Right lung (tissue), 5 donors: Measurements from ENCODE around the gene SAT1. TPM values are rescaled to one million over a fixed set of nuclear protein-coding genes. Genes with fewer than 3 reads are reported as not detected.
"Not testable (repeated sequence)": the region's sequence is repeated elsewhere in the genome, so short reads cannot be mapped to it uniquely, and the experiment has no call there.

Experiments
- DNase-seq, 2 donors: peaks; one replicate each; pipeline ENCODE4 v3.0.0-alpha.2; 2013
- polyA plus RNA-seq, 5 donors: library from polyadenylated mRNA; unstranded; fragments of 120-200 nt; gene quantifications; one replicate each; pipeline versions ENCODE4 v1.2.1 to v1.2.3, GENCODE V29; 2013; ENCODE audit warnings: inconsistent platforms in 1 of 5, low replicate concordance in 1 of 5; ENCODE audit not compliant: insufficient read length in 5 of 5, insufficient read depth in 1 of 5

The SAT1 gene
- polyA plus RNA-seq, 5 donors = 293 to 457 (median 336) TPM

- no peak for DNase-seq
Observed at GRCh38 chrX:23766650-23767551, 16.1 kb upstream of the SAT1 start.

DNA sequence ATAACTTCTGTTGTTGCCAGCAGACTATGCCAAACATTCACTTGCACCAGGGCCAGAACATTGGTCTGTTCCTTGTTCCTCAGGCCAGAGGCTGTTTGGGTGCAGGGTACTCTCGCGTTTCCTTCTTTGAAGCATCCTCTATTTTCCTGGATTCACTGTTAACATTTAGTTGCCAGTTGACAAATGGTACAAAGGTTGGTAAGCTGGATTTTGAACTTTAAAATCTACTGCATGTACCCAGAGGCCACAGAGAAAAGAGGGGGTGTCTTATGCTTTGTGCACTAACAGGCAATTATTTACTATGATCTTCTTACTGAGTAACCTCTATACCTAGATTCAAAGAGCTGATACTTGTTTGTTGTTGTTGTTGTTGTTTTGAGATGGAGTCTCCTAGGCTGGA lies 12.8 kb upstream of the SAT1 start:
- no peak for DNase-seq

GRCh38 chrX:23771086-23771485 lies 11.9 kb upstream of the SAT1 start:
- not testable (repeated sequence) for DNase-seq

- DNase-seq = no peak
Observed at GRCh38 chrX:23773601-23774175, 9.3 kb upstream of the SAT1 start.

DNA sequence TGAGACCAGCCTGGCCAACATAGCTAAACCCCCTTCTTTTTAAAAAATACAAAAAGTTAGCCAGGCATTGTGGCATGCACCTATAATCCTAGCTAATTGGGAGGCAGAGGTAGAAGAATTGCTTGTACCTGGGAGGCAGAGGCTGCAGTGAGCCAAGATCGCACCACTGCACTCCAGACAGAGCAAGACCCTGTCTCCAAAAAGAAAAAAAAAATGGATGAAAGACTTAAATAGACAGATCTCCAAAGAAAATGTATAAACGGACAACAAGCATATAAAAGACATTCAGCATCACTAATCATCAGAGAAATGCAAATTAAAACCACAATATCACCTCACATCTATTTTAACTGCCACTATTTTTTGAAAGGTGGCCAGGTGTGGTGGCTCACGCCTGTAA lies 6.6 kb upstream of the SAT1 start:
- DNase-seq = no peak

- DNase-seq = no peak
Observed at GRCh38 chrX:23779025-23779424, 3.9 kb upstream of the SAT1 start.

- DNase-seq = no peak
Observed at GRCh38 chrX:23782455-23782854, 518 bp upstream of the SAT1 start.

GRCh38 chrX:23783589-23784469 lies 856 bp downstream of the SAT1 start:
- no peak for DNase-seq

DNA sequence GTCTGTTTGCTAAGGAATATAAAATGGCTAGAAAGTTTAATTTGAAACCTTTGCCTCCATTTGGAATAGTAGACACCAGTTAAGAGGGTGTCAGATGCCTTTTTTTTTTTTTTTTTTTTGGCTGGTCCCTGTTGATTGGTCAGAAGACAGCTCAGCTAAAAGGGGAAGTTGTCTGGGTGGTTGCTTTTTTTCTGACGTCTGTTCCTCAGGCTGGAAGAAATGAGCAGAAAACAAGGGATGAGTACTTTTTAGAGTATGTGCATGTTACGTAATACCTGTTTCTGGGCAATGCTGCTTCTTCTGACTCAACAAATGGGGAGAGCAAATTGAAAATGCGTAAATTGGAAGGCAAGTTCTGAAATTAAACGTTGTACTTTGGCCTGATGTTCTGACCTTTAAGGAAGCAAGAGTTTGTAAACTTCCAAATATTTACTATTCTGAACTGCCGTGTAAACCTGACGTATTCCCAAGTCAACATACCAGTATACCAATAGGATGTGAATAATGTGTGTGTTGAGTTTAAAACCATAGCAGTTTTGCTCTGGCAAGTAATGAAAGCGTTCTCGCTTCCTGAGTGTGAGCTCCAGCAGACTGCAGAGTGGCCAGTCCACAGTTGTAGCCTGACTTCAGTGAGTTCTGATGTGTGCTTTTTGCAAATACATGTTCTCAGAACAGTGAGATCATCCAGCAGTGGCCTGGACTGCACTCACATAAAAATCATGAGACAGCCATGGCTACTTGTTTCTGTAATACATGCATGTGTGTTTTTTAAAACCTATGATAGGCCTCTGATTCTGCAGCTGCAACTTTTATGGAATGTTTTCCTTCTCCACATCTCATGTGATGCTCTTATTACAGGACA lies 1.7 kb downstream of the SAT1 start:
- DNase-seq = no peak

DNA sequence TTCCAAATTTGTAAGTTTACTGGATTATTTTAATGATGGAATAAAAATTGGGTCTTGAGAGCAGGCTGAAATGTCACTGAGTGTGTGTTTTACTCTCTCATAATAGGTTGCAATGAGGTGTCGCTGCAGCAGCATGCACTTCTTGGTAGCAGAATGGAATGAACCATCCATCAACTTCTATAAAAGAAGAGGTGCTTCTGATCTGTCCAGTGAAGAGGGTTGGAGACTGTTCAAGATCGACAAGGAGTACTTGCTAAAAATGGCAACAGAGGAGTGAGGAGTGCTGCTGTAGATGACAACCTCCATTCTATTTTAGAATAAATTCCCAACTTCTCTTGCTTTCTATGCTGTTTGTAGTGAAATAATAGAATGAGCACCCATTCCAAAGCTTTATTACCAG lies 2.6 kb downstream of the SAT1 start:
- DNase-seq = no peak

DNA sequence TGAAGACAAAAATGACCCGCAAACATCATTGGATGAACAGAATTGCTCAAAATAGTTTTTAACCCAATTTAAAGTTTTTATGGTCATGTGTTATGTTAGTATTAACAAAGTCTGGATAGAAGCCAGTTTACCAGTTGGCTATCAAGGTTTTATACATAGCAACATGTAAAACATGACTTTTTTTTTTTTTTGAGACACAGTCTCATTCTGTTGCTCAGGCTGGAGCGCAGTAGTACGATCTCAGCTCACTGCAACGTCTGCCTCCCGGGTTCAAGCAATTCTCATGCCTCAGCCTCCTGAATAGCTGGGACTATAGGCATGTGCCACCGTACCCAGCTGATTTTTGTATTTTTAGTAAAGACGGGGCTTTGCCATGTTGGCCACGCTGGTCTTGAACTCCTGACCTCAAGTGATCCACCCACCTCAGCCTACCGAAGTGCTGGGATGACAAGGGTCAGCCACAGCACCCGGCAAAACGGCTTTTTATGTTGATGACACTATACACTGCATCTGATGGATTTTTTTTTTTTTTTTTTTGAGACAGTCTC lies 3.4 kb downstream of the SAT1 start:
- DNase-seq = no peak

- no peak for DNase-seq
Observed at GRCh38 chrX:23787745-23788118, 4.8 kb downstream of the SAT1 start.

GRCh38 chrX:23788521-23788920 lies 5.5 kb downstream of the SAT1 start:
- DNase-seq = no peak

- no peak for DNase-seq
Observed at GRCh38 chrX:23788946-23789345, 6.0 kb downstream of the SAT1 start.

GRCh38 chrX:23789386-23790154 lies 6.6 kb downstream of the SAT1 start:
- DNase-seq = no peak

DNA sequence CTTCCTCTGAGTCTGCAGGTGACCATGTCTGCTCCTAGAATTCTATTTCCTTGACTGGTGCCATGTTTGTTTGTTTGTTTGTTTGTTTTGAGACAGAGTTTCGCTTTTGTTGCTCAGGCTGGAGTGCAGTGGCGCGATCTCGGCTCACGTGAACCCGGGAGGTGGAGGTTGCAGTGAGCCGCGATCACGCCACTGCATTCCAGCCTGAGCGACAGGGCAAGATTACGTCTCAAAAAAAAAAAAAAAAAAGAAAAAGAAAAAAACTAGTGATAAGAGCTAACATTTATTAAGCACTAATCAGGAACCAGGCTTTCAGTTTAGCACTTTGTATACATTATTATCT lies 7.2 kb downstream of the SAT1 start:
- no peak for DNase-seq

GRCh38 chrX:23792861-23793553 lies 10.0 kb downstream of the SAT1 start:
- no peak for DNase-seq

- no peak for DNase-seq
Observed at GRCh38 chrX:23795221-23795620, 12.2 kb downstream of the SAT1 start.

DNA sequence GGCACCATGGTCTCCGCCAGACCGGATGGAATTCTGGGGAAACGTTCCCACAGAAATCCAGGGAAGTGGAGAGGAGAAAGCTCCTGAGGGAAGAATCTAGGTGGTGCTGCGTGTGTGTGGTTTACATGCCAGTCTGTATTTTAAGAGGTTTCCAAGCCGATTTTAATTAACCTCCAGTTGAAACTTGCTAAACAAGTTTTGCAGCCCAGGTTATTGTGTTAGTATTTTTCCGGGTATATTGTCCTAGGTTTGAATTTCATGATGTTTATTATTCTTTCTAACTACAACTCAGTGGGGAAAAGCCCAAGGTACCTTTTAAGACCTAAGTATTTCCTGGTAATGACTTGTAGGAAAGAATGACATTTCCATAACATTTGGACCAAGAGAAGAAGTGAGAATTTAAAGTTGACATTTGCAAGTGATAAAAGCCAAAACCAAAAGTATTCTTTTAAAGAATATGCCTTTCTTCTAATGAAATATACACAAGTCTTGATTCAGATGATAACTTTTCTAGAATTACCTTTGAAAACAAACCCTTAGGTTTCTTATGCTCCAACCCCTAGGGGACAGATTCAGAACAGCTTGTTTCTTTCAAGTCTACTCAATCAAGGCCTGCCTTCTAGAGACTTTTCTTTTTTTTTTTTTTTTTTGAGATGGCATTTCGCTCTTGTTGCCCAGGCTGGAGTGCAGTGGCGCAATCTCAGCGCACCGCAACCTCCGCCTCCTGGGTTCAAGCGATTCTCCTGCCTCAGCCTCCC lies 14.6 kb downstream of the SAT1 start:
- no peak for DNase-seq
